Colonic mucosa (tissue), 4 donors: ENCODE results near the gene SCTR. TPM values are rescaled to one million over a fixed set of nuclear protein-coding genes. Genes with fewer than 3 reads are reported as not detected.
A peak's percentile ranks its signal among the peaks of the same experiment; 100 is the strongest.

Experiments
- DNase-seq: peaks from one replicate; pipeline ENCODE4 v3.0.0-alpha.2; 2020
- H3K27ac ChIP-seq: fragments of 200-600 bp; one replicate; pipeline ENCODE4 v1.8.0; 2021
- H3K27me3 ChIP-seq: fragments of 200-600 bp; one replicate; pipeline ENCODE4 v1.8.0; 2021
- H3K36me3 ChIP-seq: fragments of 200-600 bp; one replicate; pipeline ENCODE4 v1.8.0; 2021
- H3K4me1 ChIP-seq: fragments of 200-600 bp; one replicate; pipeline ENCODE4 v1.8.0; 2021; ENCODE audit warnings: mild to moderate bottlenecking
- H3K4me3 ChIP-seq: fragments of 200-600 bp; one replicate; pipeline ENCODE4 v1.8.0; 2021
- H3K9ac ChIP-seq, 2 donors: one replicate each; pipeline ENCODE4 v1.7.0; 2013; ENCODE audit warnings: control low read depth in 2 of 2, low read depth in 2 of 2, low read length in 2 of 2
- H3K9me3 ChIP-seq: fragments of 200-600 bp; one replicate; pipeline ENCODE4 v1.8.0; 2021
- intact Hi-C: fragments of 100-400 bp; cut with DNase I; formaldehyde crosslinking; loops from one replicate; pipeline ENCODE4 v1.14.1; 2022
- total RNA-seq, 2 donors: library from RNA; stranded (reverse); fragmentation: NEBNext Ultra II Directional in 1 of 2; extraction: Animal tissue kit (Norgen Biotek cat#: 25700) in 1 of 2; gene quantifications; one replicate each; pipeline ENCODE4 v1.2.1, GENCODE V29; 2021
- TF ChIP-seq, protein P1 (sequence below): fragments of 200-600 bp; IDR thresholded peaks from one replicate; pipeline ENCODE4 v1.8.0; 2022; ENCODE audit warnings: antibody characterized with exemption, mild to moderate bottlenecking
- donor health status: healthy.
- donor health status: DM: no; HTN: no; CAD: no.
- donor health status: DM: no; HTN: no; CAD: no.

SCTR gene
- total RNA-seq, 2 donors from 2014 or later = 0.25 to 0.27 TPM

DNA sequence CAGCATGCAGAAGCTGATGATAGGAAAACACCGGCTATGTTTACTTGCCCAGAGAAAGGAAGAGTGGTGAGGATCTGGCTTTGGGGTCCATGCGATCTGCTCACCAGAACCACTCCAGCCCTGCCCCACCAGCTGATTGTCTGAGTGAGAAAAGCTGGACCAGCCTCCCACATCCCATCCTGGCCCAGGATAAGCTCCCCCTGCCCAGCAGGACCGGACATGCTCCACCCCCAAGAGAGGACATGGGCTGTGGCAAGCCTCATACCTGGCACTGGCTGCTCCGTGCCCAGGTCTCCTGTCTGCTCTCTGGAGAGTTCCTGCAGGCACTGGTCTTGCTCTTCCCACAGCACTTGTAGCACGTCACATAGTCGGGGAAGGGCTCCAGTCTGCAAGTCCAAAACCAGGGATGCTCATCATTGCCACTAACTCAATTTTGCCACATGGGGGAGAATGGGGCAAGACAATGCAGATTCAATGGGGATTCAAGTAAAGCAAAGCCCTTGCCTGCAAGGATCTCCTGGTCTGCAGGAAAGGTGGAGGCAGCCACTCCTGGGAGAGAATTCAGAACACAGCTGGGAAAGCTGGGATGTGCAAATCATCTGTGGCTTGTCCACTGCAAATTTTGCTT, 30.0 kb downstream of the SCTR start:
- Histone ChIP-seq H3K9me3 (no peaks in the 10 kb centered on the region), H3K4me3 (no peak overlapping the region), H3K27me3 (no peaks in the 10 kb centered on the region), H3K36me3 (no peaks in the 10 kb centered on the region), H3K27ac (no peak overlapping the region), H3K9ac (no peak overlapping the region), H3K4me1 (peaks cover 9% of the 10 kb centered on the region)
- DNase-seq = no peak
- intact Hi-C loops = no loop called here
- TF ChIP-seq, protein P1, sequence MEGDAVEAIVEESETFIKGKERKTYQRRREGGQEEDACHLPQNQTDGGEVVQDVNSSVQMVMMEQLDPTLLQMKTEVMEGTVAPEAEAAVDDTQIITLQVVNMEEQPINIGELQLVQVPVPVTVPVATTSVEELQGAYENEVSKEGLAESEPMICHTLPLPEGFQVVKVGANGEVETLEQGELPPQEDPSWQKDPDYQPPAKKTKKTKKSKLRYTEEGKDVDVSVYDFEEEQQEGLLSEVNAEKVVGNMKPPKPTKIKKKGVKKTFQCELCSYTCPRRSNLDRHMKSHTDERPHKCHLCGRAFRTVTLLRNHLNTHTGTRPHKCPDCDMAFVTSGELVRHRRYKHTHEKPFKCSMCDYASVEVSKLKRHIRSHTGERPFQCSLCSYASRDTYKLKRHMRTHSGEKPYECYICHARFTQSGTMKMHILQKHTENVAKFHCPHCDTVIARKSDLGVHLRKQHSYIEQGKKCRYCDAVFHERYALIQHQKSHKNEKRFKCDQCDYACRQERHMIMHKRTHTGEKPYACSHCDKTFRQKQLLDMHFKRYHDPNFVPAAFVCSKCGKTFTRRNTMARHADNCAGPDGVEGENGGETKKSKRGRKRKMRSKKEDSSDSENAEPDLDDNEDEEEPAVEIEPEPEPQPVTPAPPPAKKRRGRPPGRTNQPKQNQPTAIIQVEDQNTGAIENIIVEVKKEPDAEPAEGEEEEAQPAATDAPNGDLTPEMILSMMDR = no peak

DNA sequence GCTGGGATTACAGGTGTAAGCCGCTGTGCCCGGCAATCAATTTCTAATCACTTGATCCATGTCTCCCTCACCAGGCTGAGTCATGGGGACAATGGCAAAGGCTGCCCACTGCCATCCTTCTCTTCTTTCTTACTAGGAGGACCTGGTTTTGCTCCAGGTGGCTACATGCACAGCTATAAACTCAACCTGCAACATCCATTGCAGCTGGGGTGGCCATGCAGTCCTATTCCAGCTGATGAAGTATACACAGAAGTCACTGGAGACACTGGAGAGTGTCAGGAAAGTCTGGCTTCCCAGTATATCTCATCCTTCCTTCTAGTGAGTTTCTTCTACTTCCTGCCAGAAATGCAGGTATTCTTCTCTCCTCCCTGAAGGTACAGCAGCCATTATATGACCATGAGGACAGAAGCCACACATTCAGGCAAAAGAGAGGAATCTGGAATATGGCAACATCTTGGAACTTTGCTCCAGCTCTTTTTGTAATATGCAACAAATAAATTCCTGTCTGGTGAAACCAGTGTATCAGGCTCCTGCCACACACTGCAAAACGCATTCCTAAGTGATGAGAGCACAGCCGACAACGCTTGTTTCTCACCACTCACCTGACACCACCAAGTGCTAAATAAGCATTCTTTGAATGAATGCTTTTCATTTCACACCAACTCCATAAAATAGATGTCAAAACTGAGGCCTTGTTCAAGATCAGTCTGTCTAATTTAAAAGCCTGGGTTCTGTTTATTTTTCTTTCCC, 32.3 kb downstream of the SCTR start:
- Histone ChIP-seq H3K4me3 (no peak overlapping the region), H3K9ac (no peak overlapping the region), H3K4me1 (peaks cover 14% of the 10 kb centered on the region), H3K27ac (no peak overlapping the region), H3K27me3 (no peaks in the 10 kb centered on the region), H3K9me3 (no peaks in the 10 kb centered on the region), H3K36me3 (no peaks in the 10 kb centered on the region)
- DNase-seq = peak; percentile 60
- intact Hi-C loops = no loop called here
- TF ChIP-seq, protein P1 = no peak

DNA sequence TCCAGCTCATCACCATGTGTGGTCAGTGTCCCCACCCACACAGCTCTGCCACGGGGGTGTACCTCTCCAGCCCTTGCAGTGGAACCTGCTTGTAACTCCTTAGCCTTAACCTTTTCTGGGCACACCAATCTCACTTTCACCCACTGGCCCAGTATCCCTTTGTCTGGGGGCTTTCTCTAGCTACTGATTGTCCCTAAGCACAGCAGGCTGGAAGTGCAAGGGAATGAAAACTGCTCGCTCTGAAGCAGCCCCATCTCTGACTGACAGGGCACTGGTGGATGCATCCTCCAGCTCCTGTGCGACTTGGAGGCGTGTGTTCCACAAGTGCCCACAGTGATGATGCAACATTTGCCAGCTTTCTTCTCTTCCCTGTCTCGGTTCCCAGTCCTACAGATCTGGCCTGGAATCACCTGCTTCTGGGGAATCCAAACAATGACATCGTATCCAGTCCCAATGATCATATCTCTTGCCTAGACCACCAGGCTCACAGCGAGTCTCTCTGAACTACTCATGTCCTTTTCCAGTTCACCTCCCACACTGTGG, 33.6 kb downstream of the SCTR start:
- Histone ChIP-seq H3K27ac (no peak overlapping the region), H3K36me3 (no peaks in the 10 kb centered on the region)
- intact Hi-C loops = no loop called here

DNA sequence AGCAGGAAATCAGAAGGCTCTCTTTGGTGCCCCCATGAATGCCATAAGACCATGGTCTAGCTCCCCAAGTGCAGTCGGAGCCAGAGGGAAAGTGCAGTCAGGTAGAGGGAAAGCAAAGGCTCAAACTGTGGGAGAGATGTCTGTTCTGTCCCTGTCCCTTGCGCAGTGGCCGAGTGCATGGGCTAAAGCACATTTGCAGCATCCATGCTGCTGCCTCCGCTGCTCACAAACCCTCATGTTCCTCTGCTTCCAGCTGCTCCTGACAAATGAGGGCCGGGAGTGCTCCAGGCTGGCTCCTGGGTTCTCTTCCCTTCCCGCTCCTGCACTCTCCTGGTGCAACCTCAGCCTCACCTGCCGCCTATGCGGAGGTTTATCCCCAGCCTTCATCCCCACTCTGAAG, 34.2 kb downstream of the SCTR start:
- Histone ChIP-seq H3K27ac (no peak overlapping the region), H3K9ac (no peak overlapping the region), H3K4me1 (peaks cover 14% of the 10 kb centered on the region), H3K36me3 (no peaks in the 10 kb centered on the region), H3K9me3 (no peaks in the 10 kb centered on the region), H3K4me3 (no peak overlapping the region), H3K27me3 (no peaks in the 10 kb centered on the region)
- intact Hi-C loops = no loop called here
- no peak for DNase-seq
- TF ChIP-seq, protein P1 = no peak

More for the DNA sequence above, 33.6 kb downstream of the SCTR start:
- H3K9ac ChIP-seq = no peak overlapping the region
- no peaks in the 10 kb centered on the region for H3K27me3 ChIP-seq
- no peak for DNase-seq
- H3K4me1 ChIP-seq = peaks cover 14% of the 10 kb centered on the region
- TF ChIP-seq, protein P1 = no peak
- H3K9me3 ChIP-seq = no peaks in the 10 kb centered on the region
- no peak overlapping the region for H3K4me3 ChIP-seq

DNA sequence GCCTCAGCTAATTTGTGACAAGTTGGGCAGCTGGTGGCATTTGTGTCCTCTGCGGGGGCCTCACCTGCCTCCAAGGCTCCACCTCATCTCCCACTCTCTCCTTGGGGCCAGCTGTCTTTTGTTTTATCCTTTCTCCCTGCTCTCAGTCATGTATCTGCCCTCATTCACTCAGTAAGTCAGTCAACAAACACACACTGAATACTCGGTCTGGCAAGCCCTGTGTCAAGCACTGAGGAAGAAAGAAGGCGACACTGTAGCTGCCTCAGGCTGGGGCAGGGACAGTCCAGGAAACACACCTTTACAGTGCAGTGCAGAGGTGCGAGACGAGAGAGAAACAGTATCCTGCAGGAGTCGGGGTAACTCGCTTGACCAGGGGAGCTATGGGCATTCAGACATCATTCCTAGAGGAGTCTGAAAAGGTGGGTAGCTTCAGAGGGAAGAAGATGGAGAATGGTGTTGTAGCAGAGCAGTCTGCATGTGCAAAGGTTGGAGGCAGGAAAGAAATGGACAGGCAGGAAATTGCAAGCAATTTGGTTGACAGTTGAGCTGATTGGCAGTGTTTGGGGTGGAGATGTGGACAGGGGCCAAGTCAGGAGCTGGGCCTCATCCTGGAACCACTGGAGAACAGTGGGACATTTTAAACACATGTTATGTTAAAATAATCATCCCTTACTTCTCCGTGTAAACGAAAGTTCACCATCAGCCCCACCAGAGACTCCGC, 34.9 kb downstream of the SCTR start:
- no peaks in the 10 kb centered on the region for H3K9me3 ChIP-seq
- H3K4me1 ChIP-seq = peaks cover 14% of the 10 kb centered on the region
- H3K4me3 ChIP-seq = no peak overlapping the region
- no peaks in the 10 kb centered on the region for H3K36me3 ChIP-seq
- intact Hi-C loops = no loop called here
- H3K27me3 ChIP-seq = no peaks in the 10 kb centered on the region
- peak overlapping the region; percentile 37 for H3K27ac ChIP-seq
- no peak overlapping the region for H3K9ac ChIP-seq
- DNase-seq = peak; percentile 85
- TF ChIP-seq, protein P1 = no peak
